ENCODE results near the gene JAKMIP2.

The JAKMIP2 gene

DNA sequence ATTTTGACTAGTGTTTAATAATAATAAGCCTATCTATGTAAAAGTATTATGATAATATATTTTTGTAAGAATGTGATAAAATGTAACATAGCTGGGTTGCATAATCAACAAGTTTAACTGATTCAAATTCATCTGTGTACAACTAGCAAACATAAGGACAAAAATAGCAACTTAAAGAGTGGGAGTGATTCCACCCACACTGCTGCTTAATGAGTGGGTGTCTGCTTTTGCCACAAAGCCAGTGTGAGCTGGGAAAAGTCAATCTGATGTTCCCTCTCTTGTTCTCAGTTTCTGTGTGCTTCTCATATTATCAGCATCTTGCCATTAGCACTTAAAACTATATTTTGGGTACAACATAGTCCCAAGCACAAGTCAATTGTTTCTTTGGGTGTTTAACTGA lies 161.5 kb downstream of the JAKMIP2 start:
- Histone ChIP-seq H3K9me3 (ENCODE audit: control insufficient read depth, low read length) (no peaks in the 10 kb centered on the region), H3K4me1 (no peaks in the 10 kb centered on the region), H3K79me2 (no peaks in the 10 kb centered on the region), H3K4me3 (ENCODE audit: low read depth, low read length) (no peak overlapping the region), H3K9ac (no peak overlapping the region), H3K36me3 (ENCODE audit: control insufficient read depth, insufficient read depth, low read length) (no peaks in the 10 kb centered on the region), H2AFZ (no peak overlapping the region), H3K27ac (no peak overlapping the region), H3K4me2 (ENCODE audit: low read length) (no peak overlapping the region), H3K27me3 (ENCODE audit: control insufficient read depth, insufficient read depth, low read length) (no peaks in the 10 kb centered on the region)
- TF ChIP-seq, protein P1, sequence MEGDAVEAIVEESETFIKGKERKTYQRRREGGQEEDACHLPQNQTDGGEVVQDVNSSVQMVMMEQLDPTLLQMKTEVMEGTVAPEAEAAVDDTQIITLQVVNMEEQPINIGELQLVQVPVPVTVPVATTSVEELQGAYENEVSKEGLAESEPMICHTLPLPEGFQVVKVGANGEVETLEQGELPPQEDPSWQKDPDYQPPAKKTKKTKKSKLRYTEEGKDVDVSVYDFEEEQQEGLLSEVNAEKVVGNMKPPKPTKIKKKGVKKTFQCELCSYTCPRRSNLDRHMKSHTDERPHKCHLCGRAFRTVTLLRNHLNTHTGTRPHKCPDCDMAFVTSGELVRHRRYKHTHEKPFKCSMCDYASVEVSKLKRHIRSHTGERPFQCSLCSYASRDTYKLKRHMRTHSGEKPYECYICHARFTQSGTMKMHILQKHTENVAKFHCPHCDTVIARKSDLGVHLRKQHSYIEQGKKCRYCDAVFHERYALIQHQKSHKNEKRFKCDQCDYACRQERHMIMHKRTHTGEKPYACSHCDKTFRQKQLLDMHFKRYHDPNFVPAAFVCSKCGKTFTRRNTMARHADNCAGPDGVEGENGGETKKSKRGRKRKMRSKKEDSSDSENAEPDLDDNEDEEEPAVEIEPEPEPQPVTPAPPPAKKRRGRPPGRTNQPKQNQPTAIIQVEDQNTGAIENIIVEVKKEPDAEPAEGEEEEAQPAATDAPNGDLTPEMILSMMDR (IDR thresholded peaks at IDR 0.05) = no peak

- Histone ChIP-seq H3K4me2 (ENCODE audit: low read length) (no peak overlapping the region), H3K9me3 (ENCODE audit: control insufficient read depth, low read length) (no peaks in the 10 kb centered on the region), H2AFZ (no peak overlapping the region), H3K4me3 (ENCODE audit: low read depth, low read length) (no peak overlapping the region), H3K27me3 (ENCODE audit: control insufficient read depth, insufficient read depth, low read length) (no peaks in the 10 kb centered on the region), H3K4me1 (no peaks in the 10 kb centered on the region), H3K27ac (no peak overlapping the region), H3K79me2 (no peaks in the 10 kb centered on the region), H3K36me3 (ENCODE audit: control insufficient read depth, insufficient read depth, low read length) (no peaks in the 10 kb centered on the region), H3K9ac (no peak overlapping the region)
- TF ChIP-seq, protein P1 (IDR thresholded peaks at IDR 0.05) = no peak
Observed at GRCh38 chr5:147619281-147619878, 163.1 kb downstream of the JAKMIP2 start.

DNA sequence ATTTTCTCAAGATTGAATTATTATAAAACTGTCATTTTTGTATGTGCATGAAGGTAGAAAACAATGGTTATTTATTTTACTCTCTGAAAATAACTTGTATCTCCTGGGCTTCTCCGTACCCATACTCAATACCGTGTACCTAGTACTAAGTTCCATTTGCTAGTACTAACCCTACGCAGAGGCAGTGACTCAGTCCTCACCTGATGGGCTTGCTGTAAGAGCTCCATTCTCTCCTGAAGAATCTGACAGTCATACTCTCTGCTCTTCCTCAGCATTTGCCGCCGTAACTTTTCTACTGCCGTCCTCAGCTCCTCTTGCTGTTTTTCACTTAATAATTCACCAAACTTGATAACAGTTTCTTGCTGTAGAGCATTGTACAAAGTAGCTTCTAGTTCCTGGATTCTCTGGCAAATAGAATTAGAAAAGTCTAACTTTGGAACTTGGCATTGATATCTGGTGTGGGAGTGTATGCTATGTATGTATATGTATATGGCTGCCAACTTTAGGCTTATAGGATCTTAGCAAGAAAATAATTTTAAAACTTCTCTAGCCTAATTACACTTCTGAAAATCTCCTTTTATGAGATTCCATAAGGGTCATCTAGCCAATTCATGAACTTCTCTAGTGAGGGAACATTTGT lies 164.7 kb downstream of the JAKMIP2 start:
- no peak overlapping the region for H3K9ac ChIP-seq
- no peak overlapping the region for H2AFZ ChIP-seq
- H3K36me3 ChIP-seq (ENCODE audit: control insufficient read depth, insufficient read depth, low read length) = no peaks in the 10 kb centered on the region
- no peak overlapping the region for H3K4me3 ChIP-seq (ENCODE audit: low read depth, low read length)
- H3K27me3 ChIP-seq (ENCODE audit: control insufficient read depth, insufficient read depth, low read length) = no peaks in the 10 kb centered on the region
- no peak overlapping the region for H3K4me2 ChIP-seq (ENCODE audit: low read length)
- H3K79me2 ChIP-seq = no peaks in the 10 kb centered on the region
- H3K4me1 ChIP-seq = no peaks in the 10 kb centered on the region
- H3K9me3 ChIP-seq (ENCODE audit: control insufficient read depth, low read length) = no peaks in the 10 kb centered on the region
- TF ChIP-seq, protein P1 (IDR thresholded peaks at IDR 0.05) = no peak
- H3K27ac ChIP-seq = no peak overlapping the region

GRCh38 chr5:147617191-147617606 lies 165.3 kb downstream of the JAKMIP2 start:
- Histone ChIP-seq H3K4me3 (ENCODE audit: low read depth, low read length) (no peak overlapping the region), H3K27me3 (ENCODE audit: control insufficient read depth, insufficient read depth, low read length) (no peaks in the 10 kb centered on the region), H3K4me1 (no peaks in the 10 kb centered on the region), H3K4me2 (ENCODE audit: low read length) (no peak overlapping the region), H3K9ac (no peak overlapping the region), H3K79me2 (no peaks in the 10 kb centered on the region), H3K27ac (no peak overlapping the region), H3K9me3 (ENCODE audit: control insufficient read depth, low read length) (no peaks in the 10 kb centered on the region), H2AFZ (no peak overlapping the region), H3K36me3 (ENCODE audit: control insufficient read depth, insufficient read depth, low read length) (no peaks in the 10 kb centered on the region)
- TF ChIP-seq, protein P1 (IDR thresholded peaks at IDR 0.05) = no peak

GRCh38 chr5:147616421-147616820 lies 166.1 kb downstream of the JAKMIP2 start:
- Histone ChIP-seq H3K9ac (no peak overlapping the region), H3K36me3 (ENCODE audit: control insufficient read depth, insufficient read depth, low read length) (no peaks in the 10 kb centered on the region), H3K4me3 (ENCODE audit: low read depth, low read length) (no peak overlapping the region), H3K27ac (no peak overlapping the region), H3K9me3 (ENCODE audit: control insufficient read depth, low read length) (no peaks in the 10 kb centered on the region), H3K79me2 (no peaks in the 10 kb centered on the region), H3K4me1 (no peaks in the 10 kb centered on the region), H2AFZ (no peak overlapping the region), H3K4me2 (ENCODE audit: low read length) (no peak overlapping the region), H3K27me3 (ENCODE audit: control insufficient read depth, insufficient read depth, low read length) (no peaks in the 10 kb centered on the region)
- TF ChIP-seq, protein P1 (IDR thresholded peaks at IDR 0.05) = no peak
